Measurements from ENCODE around the gene SDHA.

DNA sequence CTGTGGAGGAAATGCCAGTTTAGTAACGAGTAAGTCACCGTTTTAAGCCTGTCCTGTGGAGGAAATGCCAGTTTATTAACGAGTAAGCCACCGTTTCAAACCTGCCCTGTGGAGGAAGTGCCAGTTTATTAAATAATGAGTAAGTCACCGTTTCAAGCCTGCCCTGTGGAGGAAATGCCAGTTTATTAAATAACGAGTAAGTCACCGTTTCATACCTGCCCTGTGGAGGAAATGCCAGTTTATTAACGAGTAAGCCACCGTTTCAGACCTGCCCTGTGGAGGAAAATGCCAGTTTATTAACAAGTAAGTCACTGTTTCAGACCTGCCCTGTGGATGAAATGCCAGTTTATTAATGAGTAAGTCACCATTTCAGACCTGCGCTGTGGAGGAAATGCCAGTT, 34.4 kb downstream of the SDHA start:
- TF ChIP-seq, protein P1, sequence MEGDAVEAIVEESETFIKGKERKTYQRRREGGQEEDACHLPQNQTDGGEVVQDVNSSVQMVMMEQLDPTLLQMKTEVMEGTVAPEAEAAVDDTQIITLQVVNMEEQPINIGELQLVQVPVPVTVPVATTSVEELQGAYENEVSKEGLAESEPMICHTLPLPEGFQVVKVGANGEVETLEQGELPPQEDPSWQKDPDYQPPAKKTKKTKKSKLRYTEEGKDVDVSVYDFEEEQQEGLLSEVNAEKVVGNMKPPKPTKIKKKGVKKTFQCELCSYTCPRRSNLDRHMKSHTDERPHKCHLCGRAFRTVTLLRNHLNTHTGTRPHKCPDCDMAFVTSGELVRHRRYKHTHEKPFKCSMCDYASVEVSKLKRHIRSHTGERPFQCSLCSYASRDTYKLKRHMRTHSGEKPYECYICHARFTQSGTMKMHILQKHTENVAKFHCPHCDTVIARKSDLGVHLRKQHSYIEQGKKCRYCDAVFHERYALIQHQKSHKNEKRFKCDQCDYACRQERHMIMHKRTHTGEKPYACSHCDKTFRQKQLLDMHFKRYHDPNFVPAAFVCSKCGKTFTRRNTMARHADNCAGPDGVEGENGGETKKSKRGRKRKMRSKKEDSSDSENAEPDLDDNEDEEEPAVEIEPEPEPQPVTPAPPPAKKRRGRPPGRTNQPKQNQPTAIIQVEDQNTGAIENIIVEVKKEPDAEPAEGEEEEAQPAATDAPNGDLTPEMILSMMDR (optimal IDR thresholded peaks at IDR 0.05 in 1 of 3, IDR thresholded peaks at IDR 0.05 in 1 of 3, conservative IDR thresholded peaks at IDR 0.05 in 1 of 3; ENCODE audit: extremely low read depth in 1 of 3, insufficient read depth in 2 of 3, low read length in 3 of 3) = no peak
- no peak for TF ChIP-seq EZH2 (IDR thresholded peaks at IDR 0.05; ENCODE audit: low read length)
